HepG2 (cell line): ENCODE measurements around the gene CTIF. TPM values are rescaled to one million over a fixed set of nuclear protein-coding genes. Genes with fewer than 3 reads are reported as not detected.

Experiments
- ATAC-seq: fragments of 200-7000 bp; cut with Tn5 transposase; 3 replicates; pipeline ENCODE4 v1.9.1; 2020; ENCODE audit warnings: mild to moderate bottlenecking, moderate library complexity
- BruUV-seq: library from RNA; stranded (reverse); fragments of 400-500 nt; replicated peaks from 2 replicates; lab custom pipeline; 2021; lab: Mats Ljungman, UMichigan
- CTCF ChIA-PET: fragments of 300-600 bp; formaldehyde crosslinking; extraction: SDS; loops from one replicate; lab custom pipeline; 2021; ENCODE audit warnings: low total read pairs, inconsistent platforms, low intra/inter-chr PET ratio; lab: Yijun Ruan, JAX
- POLR2A ChIA-PET: fragments of 350-600 bp; sonication (Branson Sonifier 250); formaldehyde crosslinking; loops from one replicate; lab custom pipeline; 2020; ENCODE audit warnings: antibody characterized with exemption, inconsistent platforms; lab: Yijun Ruan, JAX
- DNase-seq: peaks from one replicate; pipeline ENCODE4 v3.0.0-alpha.2; 2015; ENCODE audit warnings: low spot score
- FAIRE-seq: peaks from 3 replicates; lab custom pipeline; 2011; peaks lifted over from hg19 to GRCh38; lab: Jason Lieb, UNC
- H2AFZ ChIP-seq: one replicate; pipeline ENCODE4 v1.6.1; 2011; ENCODE audit warnings: low read length, inconsistent platforms
- H3K27ac ChIP-seq: fragments of 300-600 bp; 3 replicates; pipeline ENCODE4 v1.8.0; 2011; ENCODE audit warnings: mixed run types, mild to moderate bottlenecking, mixed read lengths, low read length, inconsistent platforms; ENCODE audit not compliant: insufficient read depth; ENCODE audit errors: extremely low read length
- H3K27me3 ChIP-seq, 2 experiments: fragments of 200-600 bp in 1 of 2; 2 replicates in 1 of 2; 3 replicates in 1 of 2; pipeline versions ENCODE4 v1.6.0 to v1.8.0; 2011; ENCODE audit warnings: low read length in 2 of 2, mild to moderate bottlenecking in 2 of 2, moderate library complexity in 2 of 2, inconsistent platforms in 1 of 2; ENCODE audit not compliant: insufficient read depth in 2 of 2, control insufficient read depth in 1 of 2
- H3K36me3 ChIP-seq, 2 experiments: fragments of 200-600 bp in 1 of 2; replicated peaks in 1 of 2; 2 replicates in 1 of 2; 3 replicates in 1 of 2; pipeline versions ENCODE4 v1.5.1 to v1.8.0; 2011; ENCODE audit warnings: low read length in 2 of 2, inconsistent platforms in 1 of 2; ENCODE audit not compliant: insufficient read depth in 2 of 2, control insufficient read depth in 1 of 2
- H3K4me1 ChIP-seq: 2 replicates; pipeline ENCODE4 v1.5.1; 2012; ENCODE audit warnings: low read length, inconsistent platforms; ENCODE audit not compliant: insufficient read depth
- H3K4me2 ChIP-seq: 2 replicates; pipeline ENCODE4 v1.6.0; 2011; ENCODE audit warnings: low read depth, low read length, inconsistent platforms
- H3K4me3 ChIP-seq, 3 experiments: fragments of 200-600 bp in 1 of 3; sonication (generic), shearing (Covaris generic) in 1 of 3; replicated peaks in 1 of 3; 2 replicates each; pipeline ENCODE4 v1.5.1; 2011 to 2016; ENCODE audit warnings: low read length in 3 of 3, inconsistent platforms in 2 of 3, low read depth in 2 of 3, mild to moderate bottlenecking in 2 of 3, control low read depth in 1 of 3, mixed read lengths in 1 of 3; ENCODE audit not compliant: insufficient read depth in 1 of 3
- H3K79me2 ChIP-seq: one replicate; pipeline ENCODE4 v1.6.1; 2011; ENCODE audit warnings: low read length, inconsistent platforms; ENCODE audit not compliant: insufficient read depth
- H3K9ac ChIP-seq: 2 replicates; pipeline ENCODE4 v1.6.0; 2011; ENCODE audit warnings: mild to moderate bottlenecking, low read depth, low read length, inconsistent platforms; ENCODE audit not compliant: insufficient read depth
- H3K9me3 ChIP-seq: 2 replicates; pipeline ENCODE4 v1.5.1; 2012; ENCODE audit warnings: mild to moderate bottlenecking, low read length
- H4K20me1 ChIP-seq: 2 replicates; pipeline ENCODE4 v1.6.0; 2011; ENCODE audit warnings: inconsistent platforms, mild to moderate bottlenecking, low read length, moderate library complexity; ENCODE audit not compliant: insufficient read depth
- BHLHE40 ChIP-seq: IDR thresholded peaks from 2 replicates; pipeline ENCODE4 v1.6.1; 2011; ENCODE audit warnings: low read length, improper control_type of control experiment
- CREB1 ChIP-seq, 2 experiments: fragments of 450-650 bp in 1 of 2; IDR thresholded peaks; 2 replicates each; pipeline ENCODE4 v1.6.1; 2016 to 2017; ENCODE audit warnings: control low read depth in 1 of 2, mild to moderate bottlenecking in 1 of 2, missing compliant biosample characterization in 1 of 2, missing genetic modification characterization in 1 of 2
- DBP ChIP-seq: sonication (generic); formaldehyde crosslinking; IDR thresholded peaks from 2 replicates; pipeline ENCODE4 v1.4.0; 2020; ENCODE audit warnings: missing genetic modification reagents; ENCODE audit errors: not compliant biosample characterization
- KLF16 ChIP-seq, 2 experiments: sonication (generic) in 1 of 2; formaldehyde crosslinking in 1 of 2; IDR thresholded peaks; 2 replicates each; pipeline versions ENCODE4 v1.6.1 to v1.8.0; 2016 to 2023; ENCODE audit warnings: missing genetic modification reagents in 2 of 2, missing compliant biosample characterization in 1 of 2
- TAF15 ChIP-seq: fragments of 200-400 bp; formaldehyde crosslinking; IDR thresholded peaks from one replicate; pipeline ENCODE4 v1.6.1; 2018; ENCODE audit warnings: mild to moderate bottlenecking, low read depth, low read length; ENCODE audit not compliant: poor library complexity, severe bottlenecking
- ZNF24 ChIP-seq: fragments of 450-650 bp; IDR thresholded peaks from 2 replicates; pipeline ENCODE4 v1.6.1; 2017; ENCODE audit warnings: antibody characterized with exemption, mild to moderate bottlenecking
- ZNF44 ChIP-seq: sonication (generic); formaldehyde crosslinking; IDR thresholded peaks from 2 replicates; pipeline ENCODE4 v1.5.1; 2020; ENCODE audit warnings: mild to moderate bottlenecking, missing genetic modification reagents
- ZNF468 ChIP-seq: sonication (generic); formaldehyde crosslinking; IDR thresholded peaks from 2 replicates; pipeline ENCODE4 v1.8.0; 2022; ENCODE audit warnings: mild to moderate bottlenecking, moderate library complexity, missing genetic modification reagents
- ZNF512 ChIP-seq: sonication (generic); formaldehyde crosslinking; IDR thresholded peaks from 2 replicates; pipeline ENCODE4 v1.4.0; 2020; ENCODE audit warnings: mild to moderate bottlenecking, missing genetic modification reagents
- ZSCAN9 ChIP-seq: IDR thresholded peaks from 2 replicates; pipeline ENCODE4 v1.6.1; 2016; ENCODE audit warnings: borderline replicate concordance
- WGBS: methylation state at CpG from one replicate; pipeline ENCODE4 v1.1.6; 2017; ENCODE audit warnings: low lambda C conversion rate; 5-methylcytosine and 5-hydroxymethylcytosine counted together
- in situ Hi-C: cut with HindIII; loops from 2 replicates; pipeline ENCODE4 v1.10.0; 2017; ENCODE audit warnings: low pct_unique_long_range_greater_than_20kb; ENCODE audit not compliant: extremely low pct_ligation_motif_present
- intact Hi-C: fragments of 100-400 bp; cut with micrococcal nuclease; formaldehyde crosslinking; loops from one replicate; pipeline ENCODE4 v1.10.0; 2022; ENCODE audit not compliant: unreplicated experiment
- polyA plus RNA-seq, 8 experiments: library from polyadenylated mRNA; depleted of rRNA in 3 of 8; stranded (reverse) in 7 of 8; unstranded in 1 of 8; fragments of >200 nt; fragmentation: Illumina TruSeq in 4 of 8; extraction: Trizol in 4 of 8; gene quantifications; 2 replicates each; pipeline versions ENCODE4 v1.2.1 to v1.2.3, GENCODE V29; 2011 to 2016; ENCODE audit warnings: low read depth in 4 of 8, missing spikeins in 1 of 8, mixed read lengths in 1 of 8; ENCODE audit not compliant: insufficient read depth in 1 of 8
- total RNA-seq, 5 experiments: library from RNA; depleted of rRNA; stranded (reverse); fragments of >200 nt; fragmentation: Illumina TruSeq; extraction: Trizol; gene quantifications; 2 replicates each; pipeline ENCODE4 v1.2.3, GENCODE V29; 2016; ENCODE audit warnings: low read depth in 1 of 5

CTIF gene
- total and polyA plus RNA-seq, 2 of the 13 experiments (the other 11 are each of a cell fraction or from before 2014, with no cell fraction given) = 18.2 to 28.0 TPM

- Histone ChIP-seq H3K36me3 (peaks cover 9 to 57% of the 10 kb centered on the region in 2 experiments; a peak in 4 of 5 replicates), H3K27me3 (no peaks in the 10 kb centered on the region), H3K4me1 (peaks cover 13% of the 10 kb centered on the region), H3K79me2 (no peaks in the 10 kb centered on the region), H3K27ac (no peak overlapping the region), H3K4me2 (no peak overlapping the region), H4K20me1 (no peaks in the 10 kb centered on the region), H3K9ac (no peak overlapping the region), H2AFZ (no peak overlapping the region), H3K4me3 (no peak overlapping the region), H3K9me3 (no peaks in the 10 kb centered on the region)
- TF ChIP-seq TAF15 = no peak
- no peak for FAIRE-seq
- in situ Hi-C loops (no loop called here), intact Hi-C loops (no loop called here)
- DNase-seq = no peak
- no TSS peak for BruUV-seq
- POLR2A ChIA-PET = no interaction called here
- CTCF ChIA-PET = no interaction called here
- 90% methylated on average over 2 of the region's 3 CpGs for WGBS
- ATAC-seq = no peak
Observed at GRCh38 chr18:48803518-48803917, 264.7 kb downstream of the CTIF start.

GRCh38 chr18:48803951-48804855 lies 265.4 kb downstream of the CTIF start:
- POLR2A ChIA-PET = no interaction called here
- Histone ChIP-seq H3K27ac (no peak overlapping the region), H3K4me3 (no peak overlapping the region), H3K9ac (no peak overlapping the region), H3K4me2 (no peak overlapping the region), H2AFZ (no peak overlapping the region), H3K79me2 (no peaks in the 10 kb centered on the region), H3K36me3 (peaks cover 9 to 51% of the 10 kb centered on the region in 2 experiments; a peak in 4 of 5 replicates), H3K4me1 (peaks cover 13% of the 10 kb centered on the region), H4K20me1 (no peaks in the 10 kb centered on the region), H3K27me3 (no peaks in the 10 kb centered on the region), H3K9me3 (no peaks in the 10 kb centered on the region)
- BruUV-seq = no TSS peak
- intact Hi-C loops = no loop called here
- ATAC-seq (no peak), FAIRE-seq (no peak), DNase-seq (no peak)
- 100% methylated on average over 6 of the region's 11 CpGs for WGBS
- in situ Hi-C loops = no loop called here
- CTCF ChIA-PET = no interaction called here
- TF ChIP-seq CREB1 (IDR thresholded peaks at IDR 0.05) (no peak), CREB1 (CRISPR knock-in tag; IDR thresholded peaks at IDR 0.05) (no peak), BHLHE40 (no peak), ZNF24 (no peak), ZNF44 (CRISPR knock-in tag) (no peak), DBP (CRISPR knock-in tag) (no peak), KLF16 (CRISPR knock-in tag; IDR thresholded peaks at IDR 0.05) (no peak), ZNF512 (CRISPR knock-in tag) (no peak), ZNF468 (CRISPR knock-in tag) (no peak), ZSCAN9 (CRISPR knock-in tag) (no peak)
